Osteocyte (in vitro differentiated cells): ENCODE results near the gene KDM6A. TPM values are rescaled to one million over a fixed set of nuclear protein-coding genes. Genes with fewer than 3 reads are reported as not detected.
A peak's percentile ranks its signal among the peaks of the same experiment; 100 is the strongest.

Experiments used
- DNase-seq: peaks from one replicate; pipeline ENCODE4 v3.0.0; 2021; ENCODE audit warnings: mixed read lengths; ENCODE audit not compliant: unreplicated experiment; ENCODE audit errors: extremely low spot score
- H3K27ac Mint-ChIP-seq: one replicate; pipeline ENCODE4 v1.8.0; 2021; ENCODE audit warnings: mild to moderate bottlenecking, mixed read lengths; ENCODE audit not compliant: unreplicated experiment
- H3K27me3 Mint-ChIP-seq: one replicate; pipeline ENCODE4 v1.8.0; 2021; ENCODE audit warnings: mixed read lengths; ENCODE audit not compliant: unreplicated experiment
- H3K36me3 Mint-ChIP-seq: one replicate; pipeline ENCODE4 v1.8.0; 2021; ENCODE audit warnings: mixed read lengths; ENCODE audit not compliant: unreplicated experiment
- H3K4me1 Mint-ChIP-seq: one replicate; pipeline ENCODE4 v1.8.0; 2021; ENCODE audit warnings: mixed read lengths; ENCODE audit not compliant: unreplicated experiment
- H3K4me3 Mint-ChIP-seq: one replicate; pipeline ENCODE4 v1.8.0; 2021; ENCODE audit warnings: mild to moderate bottlenecking, moderate library complexity, mixed read lengths; ENCODE audit not compliant: unreplicated experiment
- H3K9me3 Mint-ChIP-seq: one replicate; pipeline ENCODE4 v1.8.0; 2021; ENCODE audit warnings: mixed read lengths; ENCODE audit not compliant: unreplicated experiment
- total RNA-seq: library from RNA; stranded (reverse); gene quantifications from 2 replicates; pipeline ENCODE4 v1.2.1, GENCODE V29; 2021
- TF ChIP-seq, protein P1 (sequence below): fragments of 200-600 bp; sonication (generic); IDR thresholded peaks from 2 replicates; pipeline ENCODE4 v1.5.0; 2021; ENCODE audit warnings: antibody characterized with exemption, mild to moderate bottlenecking, moderate library complexity

Gene KDM6A
- total RNA-seq, 1 donor from 2014 or later: 17.6 TPM

DNA sequence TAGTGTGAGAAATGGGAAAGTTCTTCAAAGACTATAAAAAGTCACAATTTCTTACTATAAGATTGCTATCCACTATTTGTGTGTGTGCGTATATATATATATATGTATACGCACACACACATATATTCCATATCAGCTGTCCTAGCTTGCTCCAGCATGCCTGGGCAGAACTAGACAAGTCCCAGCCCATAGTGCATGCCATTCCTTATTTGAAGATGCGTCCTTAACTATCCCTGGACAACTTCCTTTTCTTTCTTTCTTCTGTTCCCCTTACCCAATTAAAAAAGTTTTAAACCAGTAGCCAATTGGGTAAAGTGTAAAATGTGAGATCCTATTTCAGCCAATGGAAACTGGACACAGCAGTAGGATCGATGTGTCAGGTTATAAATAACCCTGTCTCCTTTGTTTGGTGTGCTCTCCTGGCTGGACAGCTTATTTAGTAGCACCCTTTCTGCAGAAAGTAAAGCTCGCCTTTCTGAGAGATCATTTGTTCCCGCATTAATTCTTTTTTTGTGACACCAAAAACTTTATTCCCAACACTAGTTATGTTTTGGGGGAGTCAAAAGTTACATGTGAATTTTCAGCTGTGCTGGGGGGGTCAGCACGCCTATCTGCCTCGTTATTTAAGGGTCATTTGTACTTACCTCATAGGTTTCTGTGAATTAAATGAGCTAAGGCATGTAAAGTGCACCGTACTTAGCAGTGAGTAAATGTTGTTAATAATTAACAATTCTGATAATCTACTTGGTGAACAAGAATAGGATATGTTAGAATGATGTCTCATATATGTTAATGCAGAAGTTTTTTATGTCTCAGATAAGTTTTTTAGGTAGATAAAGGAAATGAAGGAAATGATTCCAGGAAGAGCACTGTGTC lies 40.9 kb downstream of the KDM6A start:
- Mint-ChIP-seq H3K27me3 (no peaks in the 10 kb centered on the region), H3K4me1 (peaks cover 20% of the 10 kb centered on the region), H3K4me3 (no peak overlapping the region), H3K27ac (no peak overlapping the region), H3K36me3 (no peaks in the 10 kb centered on the region), H3K9me3 (peaks cover 14% of the 10 kb centered on the region)
- DNase-seq: no peak
- TF ChIP-seq, protein P1, sequence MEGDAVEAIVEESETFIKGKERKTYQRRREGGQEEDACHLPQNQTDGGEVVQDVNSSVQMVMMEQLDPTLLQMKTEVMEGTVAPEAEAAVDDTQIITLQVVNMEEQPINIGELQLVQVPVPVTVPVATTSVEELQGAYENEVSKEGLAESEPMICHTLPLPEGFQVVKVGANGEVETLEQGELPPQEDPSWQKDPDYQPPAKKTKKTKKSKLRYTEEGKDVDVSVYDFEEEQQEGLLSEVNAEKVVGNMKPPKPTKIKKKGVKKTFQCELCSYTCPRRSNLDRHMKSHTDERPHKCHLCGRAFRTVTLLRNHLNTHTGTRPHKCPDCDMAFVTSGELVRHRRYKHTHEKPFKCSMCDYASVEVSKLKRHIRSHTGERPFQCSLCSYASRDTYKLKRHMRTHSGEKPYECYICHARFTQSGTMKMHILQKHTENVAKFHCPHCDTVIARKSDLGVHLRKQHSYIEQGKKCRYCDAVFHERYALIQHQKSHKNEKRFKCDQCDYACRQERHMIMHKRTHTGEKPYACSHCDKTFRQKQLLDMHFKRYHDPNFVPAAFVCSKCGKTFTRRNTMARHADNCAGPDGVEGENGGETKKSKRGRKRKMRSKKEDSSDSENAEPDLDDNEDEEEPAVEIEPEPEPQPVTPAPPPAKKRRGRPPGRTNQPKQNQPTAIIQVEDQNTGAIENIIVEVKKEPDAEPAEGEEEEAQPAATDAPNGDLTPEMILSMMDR: no peak

DNA sequence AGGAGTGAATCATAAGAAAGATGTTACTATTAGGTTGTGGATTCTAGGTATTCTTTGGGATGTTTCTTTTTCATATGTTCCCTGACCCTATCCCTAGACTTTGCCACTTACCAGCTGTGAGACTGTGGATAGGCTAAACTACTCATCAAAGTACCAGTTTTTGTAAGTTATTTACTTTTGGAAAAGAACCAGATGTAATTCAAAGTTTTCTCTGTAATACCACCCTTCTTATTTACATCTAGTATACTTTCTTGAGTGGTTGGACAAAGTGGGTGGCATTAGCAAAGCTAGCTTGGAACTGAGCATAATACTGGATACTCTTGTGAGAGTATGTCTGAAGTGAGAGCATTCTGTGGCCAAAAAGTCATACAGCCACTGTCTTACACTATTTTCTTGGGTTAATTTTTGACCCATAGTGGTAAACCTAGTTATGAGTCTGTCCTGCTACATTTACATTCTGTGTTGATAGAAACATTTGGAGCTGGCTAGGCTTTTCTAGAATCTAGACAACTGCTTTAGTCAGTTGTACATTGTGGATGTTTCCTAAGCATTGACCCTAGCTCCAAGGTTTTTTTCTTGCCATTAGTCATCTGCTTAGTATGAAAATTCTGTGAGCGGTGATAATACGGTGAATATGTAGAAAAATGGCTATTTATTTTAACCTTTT lies 41.7 kb downstream of the KDM6A start:
- TF ChIP-seq, protein P1: no peak
- H3K27ac Mint-ChIP-seq: peak overlapping the region; percentile 10
- H3K4me1 Mint-ChIP-seq: peaks cover 20% of the 10 kb centered on the region
- no peak for DNase-seq
- H3K4me3 Mint-ChIP-seq: no peak overlapping the region
- H3K27me3 Mint-ChIP-seq: no peaks in the 10 kb centered on the region
- H3K9me3 Mint-ChIP-seq: peaks cover 8% of the 10 kb centered on the region
- no peaks in the 10 kb centered on the region for H3K36me3 Mint-ChIP-seq

DNA sequence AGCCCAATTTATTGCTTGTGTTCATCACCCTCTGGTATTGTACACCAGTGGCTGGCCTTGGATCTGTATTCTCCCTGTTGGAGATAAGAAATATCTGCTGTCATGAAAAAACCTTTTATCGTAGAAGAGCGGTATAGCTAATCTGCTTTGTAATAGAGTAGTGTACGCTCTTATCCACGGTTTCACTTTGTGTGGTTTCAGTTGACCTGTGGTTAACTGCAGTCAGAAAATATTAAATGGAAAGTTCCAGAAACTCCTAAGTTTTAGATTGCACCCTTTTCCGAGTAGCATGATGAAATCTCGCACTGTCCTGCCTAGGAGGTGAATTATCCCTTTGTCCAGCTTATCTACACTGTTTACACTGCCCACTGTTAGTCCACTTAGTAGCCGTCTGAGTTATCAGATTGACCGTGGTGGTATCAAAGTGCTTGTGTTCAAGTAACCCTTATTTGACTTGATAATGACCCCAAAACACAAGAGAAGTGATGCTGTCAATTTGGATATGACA lies 42.4 kb downstream of the KDM6A start:
- H3K36me3 Mint-ChIP-seq: no peaks in the 10 kb centered on the region
- TF ChIP-seq, protein P1: no peak
- H3K27me3 Mint-ChIP-seq: no peaks in the 10 kb centered on the region
- H3K27ac Mint-ChIP-seq: peak overlapping the region; percentile 10
- peaks cover 7% of the 10 kb centered on the region for H3K9me3 Mint-ChIP-seq
- DNase-seq: no peak
- H3K4me3 Mint-ChIP-seq: no peak overlapping the region
- H3K4me1 Mint-ChIP-seq: peaks cover 20% of the 10 kb centered on the region

DNA sequence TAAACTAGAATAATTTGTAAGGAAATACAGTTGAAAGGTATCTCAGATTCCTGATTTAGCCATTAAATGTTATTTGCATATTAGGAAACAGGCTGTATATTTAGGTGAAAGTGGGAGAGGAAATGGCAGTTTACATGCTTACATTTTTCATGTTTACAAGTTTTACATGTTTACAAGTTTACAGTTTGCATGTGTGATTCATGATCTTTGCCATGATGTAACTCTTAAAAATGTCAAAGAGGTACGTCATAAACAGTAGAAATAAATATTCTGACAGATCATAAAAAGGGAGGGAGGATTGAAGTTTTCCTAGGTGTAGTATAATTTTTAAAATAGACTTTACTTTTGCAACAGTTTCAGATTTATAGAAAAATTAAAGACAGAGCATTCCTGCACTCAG lies 45.7 kb downstream of the KDM6A start:
- Mint-ChIP-seq H3K4me3 (no peak overlapping the region), H3K27ac (no peak overlapping the region), H3K9me3 (peaks cover 10% of the 10 kb centered on the region), H3K27me3 (no peaks in the 10 kb centered on the region), H3K36me3 (no peaks in the 10 kb centered on the region), H3K4me1 (peaks cover 20% of the 10 kb centered on the region)
- no peak for DNase-seq
- TF ChIP-seq, protein P1: no peak

DNA sequence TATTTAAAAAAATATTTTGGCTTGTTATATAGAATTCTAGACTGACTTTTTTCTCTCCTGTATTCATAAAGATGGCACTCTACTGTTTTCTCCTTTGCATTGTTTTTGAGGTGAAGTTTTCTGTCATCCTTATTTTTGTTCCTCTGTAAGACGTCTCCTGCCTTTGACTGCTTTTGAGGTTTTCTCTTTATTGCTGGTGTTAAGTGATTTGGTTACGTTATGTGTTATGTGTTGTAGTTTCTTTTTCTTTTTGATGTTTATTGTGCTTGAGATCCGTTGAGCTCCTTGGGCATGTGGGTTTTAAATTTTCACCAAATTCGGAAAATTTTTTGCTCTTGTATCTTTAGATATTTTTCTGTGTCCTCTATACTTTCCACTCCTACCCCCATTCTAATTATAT lies 50.0 kb downstream of the KDM6A start:
- Mint-ChIP-seq H3K27me3 (no peaks in the 10 kb centered on the region), H3K27ac (peak overlapping the region; percentile 28), H3K9me3 (peaks cover 4% of the 10 kb centered on the region), H3K4me1 (peaks cover 1% of the 10 kb centered on the region), H3K36me3 (no peaks in the 10 kb centered on the region), H3K4me3 (no peak overlapping the region)
- no peak for DNase-seq
- TF ChIP-seq, protein P1: no peak
